HG02610 (cell line): Measurements from ENCODE around the gene SELL.
"Not testable (repeated sequence)": the region's sequence is repeated elsewhere in the genome, so short reads cannot be mapped to it uniquely, and the experiment has no call there.

Source experiments
- ATAC-seq: cut with Tn5 transposase; IDR thresholded peaks from one replicate; pipeline ENCODE4 v1.9.1; 2021; ENCODE audit warnings: mild to moderate bottlenecking, moderate library complexity; ENCODE audit not compliant: unreplicated experiment

Gene SELL

GRCh38 chr1:169711469-169712308 lies at the start of gene SELL:
Gene SELL (minus strand): TSS chr1:169711620. CDS start chr1:169711498, 122 bp downstream.
- ATAC-seq, result peak; percentile 68

- no peak for ATAC-seq
Measured at GRCh38 chr1:169759038-169759437, 47.6 kb upstream of the SELL start.

- no peak for ATAC-seq
Measured at GRCh38 chr1:169753549-169753948, 42.1 kb upstream of the SELL start.

GRCh38 chr1:169750041-169750440 lies 38.6 kb upstream of the SELL start:
- no peak for ATAC-seq

GRCh38 chr1:169746550-169746949 lies 35.1 kb upstream of the SELL start:
- ATAC-seq, result no peak

- no peak for ATAC-seq
Measured at GRCh38 chr1:169745015-169745861, 33.8 kb upstream of the SELL start.

GRCh38 chr1:169741666-169742394 lies 30.4 kb upstream of the SELL start:
- no peak for ATAC-seq

GRCh38 chr1:169739980-169740379 lies 28.6 kb upstream of the SELL start:
- no peak for ATAC-seq

- no peak for ATAC-seq
Measured at GRCh38 chr1:169733924-169734323, 22.5 kb upstream of the SELL start, which contains the start of gene SELE. Gene SELE (minus strand): TSS chr1:169734079. CDS start chr1:169733612, 467 bp downstream.

GRCh38 chr1:169731446-169731845 lies 20.0 kb upstream of the SELL start:
- no peak for ATAC-seq

GRCh38 chr1:169729991-169730390 lies 18.6 kb upstream of the SELL start:
- no peak for ATAC-seq

GRCh38 chr1:169727307-169727706 lies 15.9 kb upstream of the SELL start:
- ATAC-seq, result no peak

- ATAC-seq, result no peak
Measured at GRCh38 chr1:169726851-169727250, 15.4 kb upstream of the SELL start.

GRCh38 chr1:169725930-169726329 lies 14.5 kb upstream of the SELL start:
- no peak for ATAC-seq

- ATAC-seq, result no peak
Measured at GRCh38 chr1:169724168-169724567, 12.7 kb upstream of the SELL start.

- no peak for ATAC-seq
Measured at GRCh38 chr1:169723763-169724162, 12.3 kb upstream of the SELL start.

- no peak for ATAC-seq
Measured at GRCh38 chr1:169722779-169723178, 11.4 kb upstream of the SELL start.

GRCh38 chr1:169715100-169715499 lies 3.7 kb upstream of the SELL start:
- not testable (repeated sequence) for ATAC-seq

- ATAC-seq, result not testable (repeated sequence)
Measured at GRCh38 chr1:169713090-169713489, 1.7 kb upstream of the SELL start.

GRCh38 chr1:169712309-169712631 lies 850 bp upstream of the SELL start:
- no peak for ATAC-seq

GRCh38 chr1:169708647-169709046 lies 2.8 kb downstream of the SELL start:
- ATAC-seq, result no peak
